Stimulated activated CD4-positive, alpha-beta T cell treated with anti-CD3 and anti-CD28 coated beads, TNF-alpha, amount 100 ng/mL, for 48 hours (primary cell): ENCODE results near the gene MAP3K2.
"Not testable (repeated sequence)": the region's sequence is repeated elsewhere in the genome, so short reads cannot be mapped to it uniquely, and the experiment has no call there.

Source experiments
- DNase-seq, 3 donors: peaks; one replicate each; pipeline ENCODE4 v3.0.0-alpha.2; 2020; ENCODE audit warnings: low read depth in 3 of 3

Gene MAP3K2

DNA sequence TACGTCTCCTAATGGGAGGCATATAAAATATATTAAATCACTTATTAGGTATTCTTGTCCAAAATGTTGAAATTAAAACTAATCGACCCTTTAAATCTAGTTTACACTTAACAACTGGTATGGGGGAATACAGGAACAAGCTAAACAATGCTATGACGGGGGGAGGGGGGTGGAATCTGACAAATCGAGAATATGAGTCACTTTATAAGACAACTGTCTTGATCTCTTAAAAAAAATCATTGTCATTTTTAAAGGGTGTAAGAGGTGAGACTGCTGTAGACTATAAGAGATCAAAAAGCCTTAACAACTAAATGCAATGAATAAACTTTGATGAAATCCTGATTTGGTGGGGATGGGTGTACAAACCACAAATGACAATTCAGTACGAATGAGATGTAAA is 6.0 kb downstream of the MAP3K2 start:
- DNase-seq: no peak

- no peak for DNase-seq
These were observed 7.9 kb downstream of the MAP3K2 start for GRCh38 chr2:127379712-127380355.

- no peak for DNase-seq
These were observed 9.1 kb downstream of the MAP3K2 start for GRCh38 chr2:127378720-127379119.

DNA sequence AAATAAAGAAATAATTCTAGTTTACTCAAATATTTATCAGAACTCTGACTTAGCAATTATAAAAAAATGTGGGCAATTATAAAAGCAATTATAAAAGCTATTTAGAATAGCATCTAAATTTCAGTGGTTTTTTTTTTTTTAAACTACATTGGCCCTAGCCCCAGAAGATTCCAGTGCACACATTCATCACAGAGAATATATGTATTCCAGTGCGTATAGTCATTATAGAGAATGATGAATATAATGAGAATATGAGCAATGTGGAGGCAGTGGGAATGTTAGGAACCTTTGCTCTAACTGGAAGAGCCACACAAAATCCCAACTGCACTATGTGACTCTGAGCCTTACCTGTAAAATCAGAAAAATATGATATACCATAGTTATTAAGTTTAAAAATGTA is 10.5 kb downstream of the MAP3K2 start:
- no peak for DNase-seq

DNA sequence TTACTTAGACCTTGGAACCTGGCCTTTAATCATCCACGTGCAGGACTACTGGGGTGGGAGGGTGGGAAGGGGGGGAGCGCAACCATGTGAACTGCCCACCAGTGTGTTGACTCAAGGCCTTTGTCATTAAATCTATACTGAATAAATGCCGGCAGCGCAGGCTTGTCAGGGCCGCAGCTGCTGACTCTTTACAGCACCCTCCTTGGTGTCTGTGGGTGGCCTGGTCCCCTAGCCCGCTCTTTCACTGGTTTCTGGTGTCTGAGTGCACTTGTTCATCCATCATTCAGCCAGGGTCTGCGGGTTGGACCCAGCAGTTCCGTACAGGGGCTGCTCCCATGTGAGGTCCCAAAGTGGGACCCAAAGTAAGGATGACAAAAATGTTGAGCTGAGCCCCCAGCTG is 11.5 kb downstream of the MAP3K2 start:
- DNase-seq: no peak

GRCh38 chr2:127373362-127374083 is 14.3 kb downstream of the MAP3K2 start:
- no peak for DNase-seq

GRCh38 chr2:127371037-127371436 is 16.7 kb downstream of the MAP3K2 start:
- no peak for DNase-seq

DNA sequence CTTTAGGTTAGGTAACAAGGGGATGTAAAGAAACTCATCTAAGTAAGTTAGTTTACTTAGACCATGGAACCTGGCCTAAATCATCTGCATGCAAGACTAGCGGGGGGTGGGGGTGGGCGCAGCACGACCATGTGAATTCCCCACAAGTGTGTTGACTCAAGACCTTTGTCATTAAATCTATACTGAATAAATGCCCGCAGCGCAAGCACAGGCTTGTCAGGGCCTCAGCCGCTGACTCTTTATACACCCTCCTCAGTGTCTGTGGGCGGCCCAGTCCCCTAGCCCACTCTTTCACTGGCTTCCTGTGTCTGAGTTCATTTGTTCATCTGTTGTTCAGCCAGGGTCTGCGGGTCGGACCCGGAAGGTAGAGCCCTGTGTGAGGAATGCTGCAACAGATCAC is 17.8 kb downstream of the MAP3K2 start:
- no peak for DNase-seq

GRCh38 chr2:127365211-127365643 is 22.5 kb downstream of the MAP3K2 start:
- no peak for DNase-seq

DNA sequence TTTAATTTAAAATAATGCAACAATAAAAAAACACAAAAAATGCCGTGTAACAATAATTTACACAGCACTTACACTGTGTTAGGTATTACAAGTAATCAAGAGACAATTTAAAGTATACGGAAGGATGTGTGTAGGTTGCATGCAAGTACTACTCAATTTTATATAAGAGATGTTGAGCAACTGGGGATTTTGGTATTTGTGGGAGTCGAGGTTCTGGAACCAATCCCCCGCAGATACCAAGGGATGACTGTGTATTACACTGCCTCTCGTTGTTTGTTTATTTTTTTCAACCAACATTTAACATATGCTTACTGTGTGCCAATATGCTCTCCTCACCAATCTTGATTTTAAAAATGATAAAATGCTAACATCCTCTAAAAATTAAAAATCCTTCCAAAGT is 24.8 kb downstream of the MAP3K2 start:
- no peak for DNase-seq

DNA sequence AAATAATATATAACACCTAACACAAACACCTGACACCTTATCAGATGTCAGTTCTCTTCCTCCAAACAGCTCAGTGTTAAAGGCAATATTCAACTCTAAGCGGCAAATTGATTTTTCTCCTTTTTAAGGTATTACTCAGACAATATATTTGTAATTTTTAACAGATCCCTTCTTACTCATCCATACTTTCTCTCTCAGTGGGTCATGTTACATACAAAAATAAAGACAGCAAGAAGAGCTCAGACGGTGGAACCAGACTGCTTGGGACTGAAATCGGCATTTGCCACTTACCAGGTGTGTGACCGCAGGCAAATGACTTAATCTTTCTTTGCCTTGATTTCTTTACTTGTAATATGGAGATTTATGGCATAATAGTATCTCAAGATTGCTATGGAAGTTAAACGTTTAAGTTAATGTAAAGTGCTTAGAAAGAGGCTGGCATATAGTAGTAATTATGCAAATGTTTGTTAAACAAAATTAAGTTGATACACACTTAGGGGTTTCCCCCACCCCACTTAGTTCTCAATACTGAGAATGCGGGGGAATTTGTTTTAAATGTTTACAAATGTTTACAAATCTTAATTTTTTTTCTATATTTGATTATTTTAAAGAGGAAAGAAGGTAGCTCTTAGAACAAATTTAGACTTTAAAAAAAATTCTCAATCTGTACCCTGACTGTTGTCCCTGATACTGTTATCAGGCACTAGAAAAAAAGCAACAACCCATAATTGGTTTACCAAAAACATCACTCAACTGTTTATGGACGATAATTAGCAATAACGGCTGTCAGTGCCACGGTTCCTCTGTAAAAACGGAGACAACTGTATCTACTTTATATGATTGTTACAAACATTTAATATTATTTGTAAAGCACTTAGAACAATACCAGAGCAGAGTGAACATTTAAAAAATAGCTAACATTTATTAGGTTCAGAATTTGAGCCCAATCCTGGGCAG is 25.6 kb downstream of the MAP3K2 start:
- DNase-seq: no peak

DNA sequence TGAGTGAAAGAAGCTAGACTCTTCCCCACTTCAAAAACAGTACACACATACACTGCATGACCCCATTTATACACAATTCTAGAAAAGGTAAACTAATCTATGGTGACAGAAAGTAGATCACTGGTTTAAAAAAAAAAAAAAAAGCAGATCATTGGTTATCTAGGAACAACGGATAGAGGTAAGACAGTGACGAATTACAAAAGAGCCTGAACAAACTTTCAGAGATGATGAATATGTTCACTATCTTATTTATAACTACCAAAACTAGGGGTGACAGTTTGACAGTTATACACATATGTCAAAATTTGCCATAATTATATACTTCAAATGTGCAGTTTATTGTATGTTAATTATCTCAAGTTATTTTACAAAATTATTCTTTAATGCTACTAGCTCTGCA is 27.5 kb downstream of the MAP3K2 start:
- DNase-seq: no peak

- DNase-seq: no peak
These were observed 28.3 kb downstream of the MAP3K2 start for GRCh38 chr2:127359520-127359919.

DNA sequence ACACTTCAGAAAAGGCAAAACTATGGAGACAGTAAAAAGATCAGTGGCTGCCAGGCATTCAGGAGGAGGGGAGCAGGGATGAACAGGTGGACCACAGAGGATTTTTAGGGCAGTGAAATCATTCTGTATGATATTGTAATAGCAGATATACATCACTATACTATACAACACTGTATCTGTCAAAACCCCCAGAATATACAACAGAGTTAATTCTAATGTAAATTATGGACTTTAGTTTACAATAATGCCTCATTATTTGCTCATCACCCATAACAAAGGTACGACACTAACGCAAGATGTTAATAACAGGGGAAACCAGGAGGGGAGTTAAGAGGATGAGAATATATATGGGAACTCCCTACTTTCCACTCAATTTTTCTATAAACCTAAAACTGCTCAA is 28.8 kb downstream of the MAP3K2 start:
- no peak for DNase-seq

- no peak for DNase-seq
These were observed 29.7 kb downstream of the MAP3K2 start for GRCh38 chr2:127358044-127358443.

GRCh38 chr2:127357591-127357990 is 30.2 kb downstream of the MAP3K2 start:
- DNase-seq: no peak

DNA sequence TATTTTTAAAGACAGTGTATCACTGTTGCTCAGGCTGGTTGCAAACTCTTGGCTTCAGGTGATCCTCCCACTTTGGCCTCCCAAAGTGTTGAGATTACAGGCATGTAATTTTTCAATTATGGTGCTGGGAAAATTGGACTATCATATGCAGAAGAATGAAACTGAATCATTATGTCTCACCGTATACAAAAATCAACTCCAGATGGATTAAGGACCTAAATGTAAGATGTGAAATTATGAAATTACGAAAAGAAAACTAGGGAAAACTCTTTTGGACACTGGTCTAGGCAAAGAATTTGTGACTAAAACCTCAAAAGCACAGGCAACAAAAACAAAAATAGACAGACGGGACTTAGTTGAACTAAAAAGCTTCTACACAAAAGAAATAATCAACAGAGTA is 31.2 kb downstream of the MAP3K2 start:
- DNase-seq: no peak

DNA sequence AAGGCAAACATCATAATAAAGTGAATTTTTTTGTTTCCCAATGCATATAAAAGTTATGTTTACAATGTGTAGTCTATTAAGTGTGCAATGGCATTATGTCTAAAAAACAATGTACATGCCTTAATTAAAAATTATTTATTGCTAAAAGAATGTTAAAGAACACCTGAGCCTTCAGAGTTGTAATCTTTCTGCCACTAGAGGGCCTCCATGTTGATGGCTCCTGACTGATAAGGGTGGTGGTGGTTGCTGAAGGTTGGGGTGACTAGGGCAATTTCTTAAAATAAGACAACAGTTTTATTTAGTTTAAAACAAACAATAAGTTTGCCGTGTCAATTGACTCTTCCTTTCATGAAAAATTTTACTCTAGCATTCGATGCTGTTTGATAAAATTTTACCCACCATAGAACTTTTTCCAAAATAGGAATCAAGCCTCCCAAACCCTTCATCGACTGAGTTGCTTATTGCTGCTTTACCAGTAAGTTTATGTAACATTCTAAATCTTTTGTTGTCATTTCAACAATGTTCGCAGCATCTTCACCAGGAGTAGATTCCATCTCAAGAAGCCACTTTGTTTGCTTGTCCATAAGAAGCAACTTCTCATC is 32.3 kb downstream of the MAP3K2 start:
- DNase-seq: peak in 1 of 3 donors; percentile 6

- not testable (repeated sequence) for DNase-seq
These were observed 33.7 kb downstream of the MAP3K2 start for GRCh38 chr2:127353873-127354676.

DNA sequence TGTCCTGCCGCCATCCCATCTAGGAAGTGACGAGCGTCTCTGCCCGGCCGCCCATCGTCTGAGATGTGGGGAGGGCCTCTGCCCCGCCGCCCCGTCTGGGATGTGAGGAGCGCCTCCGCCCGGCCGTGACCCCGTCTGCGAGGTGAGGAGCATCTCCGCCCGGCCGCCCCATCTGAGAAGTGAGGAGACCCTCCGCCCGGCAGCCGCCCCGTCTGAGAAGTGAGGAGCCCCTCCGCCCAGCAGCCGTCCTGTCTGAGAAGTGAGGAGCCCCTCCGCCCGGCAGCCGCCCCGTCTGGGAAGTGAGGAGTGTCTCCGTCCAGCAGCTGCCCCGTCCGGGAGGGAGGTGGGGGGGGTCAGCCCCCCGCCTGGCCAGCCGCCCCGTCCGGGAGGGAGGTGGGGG is 34.6 kb downstream of the MAP3K2 start:
- not testable (repeated sequence) for DNase-seq

- no peak for DNase-seq
These were observed 36.2 kb downstream of the MAP3K2 start for GRCh38 chr2:127351603-127352002.
